Stimulated activated naive CD8-positive, alpha-beta T cell treated with anti-CD3 and anti-CD28 coated beads, Interleukin-15, Interleukin-2, amounts not matched to agents 100 ng/mL and 50 ng/mL, for 24 hours (primary cell): ENCODE results near the gene RIPPLY3.

ENCODE experiments used
- H3K27ac Mint-ChIP-seq: one replicate; pipeline ENCODE4 v1.8.0; 2021; ENCODE audit warnings: mild to moderate bottlenecking, mixed read lengths
- H3K27me3 Mint-ChIP-seq: one replicate; pipeline ENCODE4 v1.8.0; 2021; ENCODE audit warnings: mixed read lengths
- H3K36me3 Mint-ChIP-seq: one replicate; pipeline ENCODE4 v1.8.0; 2021; ENCODE audit warnings: low read depth, mixed read lengths
- H3K4me1 Mint-ChIP-seq: one replicate; pipeline ENCODE4 v1.8.0; 2021; ENCODE audit warnings: low read depth, mixed read lengths
- H3K4me3 Mint-ChIP-seq: one replicate; pipeline ENCODE4 v1.8.0; 2021; ENCODE audit warnings: mild to moderate bottlenecking, mixed read lengths
- H3K9me3 Mint-ChIP-seq: one replicate; pipeline ENCODE4 v1.8.0; 2021; ENCODE audit warnings: mixed read lengths

The RIPPLY3 gene, protein sequence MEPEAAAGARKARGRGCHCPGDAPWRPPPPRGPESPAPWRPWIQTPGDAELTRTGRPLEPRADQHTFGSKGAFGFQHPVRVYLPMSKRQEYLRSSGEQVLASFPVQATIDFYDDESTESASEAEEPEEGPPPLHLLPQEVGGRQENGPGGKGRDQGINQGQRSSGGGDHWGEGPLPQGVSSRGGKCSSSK

DNA sequence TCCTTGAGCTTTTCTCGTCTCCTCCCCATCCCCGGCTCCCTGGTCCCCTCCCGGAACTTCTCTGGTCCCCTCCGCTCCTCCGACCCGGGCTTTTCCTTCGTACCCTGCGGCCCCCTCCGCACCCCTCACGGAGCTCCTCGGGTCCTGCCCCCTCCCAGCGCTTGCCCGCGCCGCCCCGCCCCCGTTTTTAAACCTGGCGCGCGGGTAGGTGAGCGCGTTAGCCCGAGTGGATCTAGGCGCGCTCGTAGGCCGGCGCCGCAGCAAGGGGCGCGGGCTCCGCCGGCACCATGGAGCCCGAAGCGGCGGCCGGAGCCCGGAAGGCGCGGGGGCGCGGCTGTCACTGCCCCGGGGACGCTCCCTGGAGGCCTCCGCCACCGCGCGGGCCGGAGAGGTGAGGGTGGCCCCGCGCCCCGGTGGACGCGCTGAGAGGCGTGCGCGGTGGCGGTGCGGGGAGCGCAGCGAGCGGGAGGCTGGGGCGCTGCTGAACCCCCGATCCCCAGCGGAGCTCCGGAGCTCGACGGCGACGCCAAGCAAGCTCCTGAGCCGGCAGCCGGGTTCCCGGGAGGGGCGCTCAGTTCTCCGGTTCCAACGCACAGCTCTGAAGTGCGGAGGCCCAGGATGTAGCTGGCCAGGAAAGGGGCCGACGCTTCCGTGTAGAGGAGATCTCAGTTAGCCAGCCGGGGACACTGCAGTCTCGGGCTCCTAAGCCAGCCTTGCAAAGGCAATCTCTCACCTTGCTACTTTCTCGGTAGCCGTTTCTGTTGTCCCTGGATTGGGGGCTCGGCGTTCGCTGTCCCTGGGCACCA, at the start of gene RIPPLY3:
Gene RIPPLY3 (plus strand): TSS at position 217 of the 806 bp plus-strand sequence. CDS start 71 bp downstream, at position 288.
- no peaks in the 10 kb centered on the region for H3K36me3 Mint-ChIP-seq
- no peaks in the 10 kb centered on the region for H3K9me3 Mint-ChIP-seq
- peaks cover 37% of the 10 kb centered on the region for H3K27me3 Mint-ChIP-seq
- no peak within 1 kb of the TSS for H3K27ac Mint-ChIP-seq
- H3K4me3 Mint-ChIP-seq: peak within 1 kb of the TSS; percentile 67
- H3K4me1 Mint-ChIP-seq: peaks cover 10% of the 10 kb centered on the region

DNA sequence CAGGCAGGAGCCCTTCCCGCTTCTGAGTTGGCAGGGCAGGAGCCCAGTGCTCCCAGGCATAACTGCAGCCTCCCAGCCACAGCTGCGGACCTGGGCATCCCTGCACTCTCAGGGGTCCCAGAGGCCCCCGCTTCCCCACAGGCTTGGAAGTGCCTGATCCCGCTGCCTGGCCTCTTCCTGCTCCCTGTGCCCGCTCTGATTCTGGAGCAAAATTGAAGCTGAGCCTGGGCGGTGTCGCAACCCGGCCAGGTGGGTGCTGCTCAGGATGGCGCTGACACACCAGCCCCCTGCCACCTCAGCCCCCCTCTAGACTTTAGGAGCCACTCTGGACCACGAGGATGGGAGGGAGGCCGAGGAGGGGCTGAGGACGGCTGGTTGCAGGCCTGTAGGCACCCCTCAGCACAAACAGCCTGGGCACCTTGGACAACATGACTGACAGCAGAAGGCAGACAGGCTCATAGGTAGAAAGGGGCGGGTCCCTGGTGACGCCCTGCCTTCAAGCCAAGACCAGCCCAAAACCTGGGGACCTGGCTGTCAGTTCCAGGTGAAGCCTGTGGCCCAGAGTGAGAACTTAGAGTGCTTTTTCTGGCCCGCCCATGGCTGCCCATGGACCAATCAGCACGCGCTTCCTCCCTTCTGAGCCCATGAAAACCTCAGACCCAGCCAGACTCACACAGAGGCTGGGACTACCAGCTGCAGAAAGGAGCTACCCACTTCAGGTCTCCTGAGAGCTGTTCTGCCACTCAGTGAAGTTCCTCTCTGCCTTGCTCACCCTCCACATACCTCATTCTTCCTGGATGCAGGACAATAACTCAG, 47.3 kb upstream of the RIPPLY3 start:
- no peak overlapping the region for H3K27ac Mint-ChIP-seq
- peaks cover 29% of the 10 kb centered on the region for H3K36me3 Mint-ChIP-seq
- no peaks in the 10 kb centered on the region for H3K27me3 Mint-ChIP-seq

DNA sequence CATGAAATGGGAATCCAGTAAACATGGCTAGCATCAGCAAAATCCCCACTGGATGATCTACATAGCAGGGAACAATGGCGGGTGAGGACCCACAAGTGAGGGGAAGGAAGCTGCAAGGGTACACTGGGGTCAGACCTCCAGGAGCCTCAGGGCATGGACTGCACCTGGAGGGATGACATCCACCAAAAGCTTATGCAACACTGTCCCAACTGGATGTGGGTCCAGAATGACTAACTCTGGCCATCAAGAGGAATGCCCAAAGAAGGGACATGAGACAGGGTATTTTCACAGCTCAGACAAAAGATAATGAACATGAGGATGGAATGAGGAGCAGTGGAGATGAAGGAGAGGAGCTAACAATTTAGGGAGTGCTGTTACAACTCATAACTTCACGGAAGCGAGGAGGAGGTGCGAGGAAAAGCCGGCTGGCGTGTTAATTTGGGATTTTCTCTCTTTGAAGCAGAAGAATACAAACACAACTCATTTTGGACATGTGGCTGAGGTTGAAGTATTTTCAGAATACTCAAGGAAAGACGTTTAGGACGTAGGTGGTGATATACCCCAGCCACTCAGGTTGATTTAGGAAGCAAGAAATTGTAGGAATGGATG, 45.7 kb upstream of the RIPPLY3 start:
- H3K36me3 Mint-ChIP-seq: peaks cover 26% of the 10 kb centered on the region
- no peaks in the 10 kb centered on the region for H3K9me3 Mint-ChIP-seq
- peaks cover 15% of the 10 kb centered on the region for H3K4me1 Mint-ChIP-seq
- no peak overlapping the region for H3K27ac Mint-ChIP-seq
- H3K27me3 Mint-ChIP-seq: no peaks in the 10 kb centered on the region
- H3K4me3 Mint-ChIP-seq: no peak overlapping the region

More for the DNA sequence above, 47.3 kb upstream of the RIPPLY3 start:
- Mint-ChIP-seq H3K4me1 (no peaks in the 10 kb centered on the region), H3K9me3 (no peaks in the 10 kb centered on the region), H3K4me3 (no peak overlapping the region)

DNA sequence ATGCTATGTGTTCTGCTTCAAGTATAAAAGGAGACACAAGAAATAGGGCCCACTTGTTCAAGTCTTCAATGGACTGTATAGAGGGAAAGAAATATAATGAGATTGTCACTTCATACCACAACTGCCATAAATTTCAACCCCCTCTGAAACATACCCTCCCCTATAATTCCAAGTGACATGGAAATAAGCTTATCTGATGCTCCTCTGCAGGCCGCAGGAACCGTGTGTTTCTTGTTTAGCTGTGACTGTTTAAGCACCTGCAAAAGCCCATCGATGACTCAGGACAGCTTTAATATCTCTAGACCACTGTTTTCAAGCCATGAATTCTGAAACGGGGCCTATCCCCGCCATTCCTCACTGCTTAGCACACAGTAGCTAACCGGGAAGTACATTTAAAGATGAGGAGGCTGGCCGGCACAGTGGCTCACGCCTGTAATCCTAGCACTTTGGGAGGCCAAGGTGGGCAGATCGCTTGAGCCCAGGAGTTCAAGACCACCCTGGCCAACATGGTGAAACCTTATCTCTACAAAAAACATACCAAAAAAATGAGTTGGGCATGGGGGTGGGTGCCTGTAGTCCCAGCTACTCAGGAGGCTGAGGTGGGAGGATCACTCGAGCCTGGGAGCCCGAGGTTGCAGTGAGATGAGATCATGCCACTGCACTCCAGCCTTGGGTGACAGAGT, 44.3 kb upstream of the RIPPLY3 start:
- peaks cover 19% of the 10 kb centered on the region for H3K36me3 Mint-ChIP-seq
- no peak overlapping the region for H3K4me3 Mint-ChIP-seq
- H3K27me3 Mint-ChIP-seq: no peaks in the 10 kb centered on the region
- H3K27ac Mint-ChIP-seq: no peak overlapping the region
- no peaks in the 10 kb centered on the region for H3K9me3 Mint-ChIP-seq
- peaks cover 19% of the 10 kb centered on the region for H3K4me1 Mint-ChIP-seq

DNA sequence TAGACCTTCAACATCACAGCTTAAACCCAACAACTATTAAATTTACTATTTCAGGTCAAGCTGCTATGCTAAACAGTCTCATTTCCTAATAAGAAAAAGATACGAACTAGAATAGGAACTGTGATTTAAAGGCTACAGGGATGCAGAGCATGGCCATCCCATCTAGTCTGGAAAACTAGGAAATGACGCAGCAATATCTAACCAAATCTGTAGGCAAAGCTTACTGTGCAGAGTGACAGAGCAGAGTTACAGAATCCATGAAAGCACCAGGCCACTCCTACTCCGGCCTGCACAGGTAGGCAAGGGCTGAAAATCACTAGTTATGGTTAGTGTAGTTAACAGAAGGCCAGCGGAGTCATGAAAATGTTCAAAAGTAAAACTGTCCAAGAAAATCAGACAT, 42.1 kb upstream of the RIPPLY3 start:
- Mint-ChIP-seq H3K36me3 (peaks cover 14% of the 10 kb centered on the region), H3K4me3 (no peak overlapping the region), H3K27me3 (no peaks in the 10 kb centered on the region), H3K9me3 (no peaks in the 10 kb centered on the region), H3K4me1 (peaks cover 19% of the 10 kb centered on the region), H3K27ac (peak overlapping the region; percentile 31)

DNA sequence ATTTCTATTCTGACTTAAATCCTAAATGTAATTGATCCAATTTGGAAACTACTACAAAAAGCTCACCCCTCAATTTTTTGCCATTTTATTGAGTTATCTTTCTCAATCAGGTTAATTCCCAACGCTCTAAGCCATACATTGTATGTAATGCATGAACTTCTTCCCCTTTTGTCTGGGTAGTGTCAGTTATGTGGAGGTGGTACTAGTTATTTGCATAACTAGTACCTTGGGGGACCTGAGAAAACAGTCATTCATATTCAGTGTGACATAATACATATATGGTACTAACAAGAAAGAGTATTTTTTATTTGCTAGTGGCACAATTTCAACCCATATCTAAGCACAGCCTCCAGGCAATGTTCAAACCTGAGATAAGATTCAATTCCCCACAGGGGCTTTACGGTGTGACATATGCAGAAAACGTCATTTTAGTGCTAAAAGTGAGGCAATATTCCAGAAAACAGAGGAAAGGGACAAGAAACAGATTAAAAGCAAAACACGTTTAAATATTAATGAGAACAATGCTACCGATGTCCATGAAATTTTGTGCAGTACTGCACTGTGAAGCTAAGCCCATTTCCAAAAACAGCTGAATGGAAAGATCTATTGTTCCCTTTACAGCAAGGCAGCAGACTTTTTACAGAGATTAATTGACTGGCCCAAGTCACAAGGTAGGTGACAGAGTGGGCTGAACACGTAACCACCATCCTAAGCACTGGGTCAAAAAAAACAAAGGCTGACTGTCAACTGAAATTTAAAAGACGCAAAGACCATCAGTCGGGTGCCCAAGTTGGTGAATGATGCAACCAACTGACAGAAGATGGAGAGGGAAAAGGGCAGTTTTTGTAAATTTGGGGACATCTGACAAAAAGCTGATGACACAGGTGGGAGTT, 41.4 kb upstream of the RIPPLY3 start:
- Mint-ChIP-seq H3K27me3 (no peaks in the 10 kb centered on the region), H3K4me1 (peaks cover 19% of the 10 kb centered on the region)

DNA sequence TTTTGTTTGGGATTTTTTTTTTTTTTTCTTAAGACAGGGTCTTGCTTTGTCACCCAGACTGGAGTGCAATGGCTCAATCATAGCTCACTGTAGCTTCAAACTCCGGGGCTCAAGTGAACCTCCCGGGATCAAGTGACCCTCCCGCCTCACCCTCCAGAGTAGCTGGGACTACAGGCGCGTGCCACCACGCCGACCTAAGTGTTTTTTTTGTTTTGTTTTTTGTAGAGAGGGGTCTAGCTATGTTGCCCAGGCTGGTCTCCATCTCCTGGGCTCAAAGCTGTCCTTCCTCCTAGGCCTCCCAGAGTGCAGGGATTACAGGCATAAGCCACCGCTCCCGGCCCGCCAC, 40.8 kb upstream of the RIPPLY3 start:
- H3K9me3 Mint-ChIP-seq: no peaks in the 10 kb centered on the region
- H3K36me3 Mint-ChIP-seq: peaks cover 8% of the 10 kb centered on the region
- peak overlapping the region; percentile 97 for H3K27ac Mint-ChIP-seq
- no peaks in the 10 kb centered on the region for H3K27me3 Mint-ChIP-seq
- H3K4me1 Mint-ChIP-seq: peaks cover 19% of the 10 kb centered on the region
- H3K4me3 Mint-ChIP-seq: peak overlapping the region; percentile 97

More for the DNA sequence above, 41.4 kb upstream of the RIPPLY3 start:
- Mint-ChIP-seq H3K27ac (peak overlapping the region; percentile 97), H3K36me3 (peaks cover 14% of the 10 kb centered on the region), H3K9me3 (no peaks in the 10 kb centered on the region), H3K4me3 (peak overlapping the region; percentile 97)

DNA sequence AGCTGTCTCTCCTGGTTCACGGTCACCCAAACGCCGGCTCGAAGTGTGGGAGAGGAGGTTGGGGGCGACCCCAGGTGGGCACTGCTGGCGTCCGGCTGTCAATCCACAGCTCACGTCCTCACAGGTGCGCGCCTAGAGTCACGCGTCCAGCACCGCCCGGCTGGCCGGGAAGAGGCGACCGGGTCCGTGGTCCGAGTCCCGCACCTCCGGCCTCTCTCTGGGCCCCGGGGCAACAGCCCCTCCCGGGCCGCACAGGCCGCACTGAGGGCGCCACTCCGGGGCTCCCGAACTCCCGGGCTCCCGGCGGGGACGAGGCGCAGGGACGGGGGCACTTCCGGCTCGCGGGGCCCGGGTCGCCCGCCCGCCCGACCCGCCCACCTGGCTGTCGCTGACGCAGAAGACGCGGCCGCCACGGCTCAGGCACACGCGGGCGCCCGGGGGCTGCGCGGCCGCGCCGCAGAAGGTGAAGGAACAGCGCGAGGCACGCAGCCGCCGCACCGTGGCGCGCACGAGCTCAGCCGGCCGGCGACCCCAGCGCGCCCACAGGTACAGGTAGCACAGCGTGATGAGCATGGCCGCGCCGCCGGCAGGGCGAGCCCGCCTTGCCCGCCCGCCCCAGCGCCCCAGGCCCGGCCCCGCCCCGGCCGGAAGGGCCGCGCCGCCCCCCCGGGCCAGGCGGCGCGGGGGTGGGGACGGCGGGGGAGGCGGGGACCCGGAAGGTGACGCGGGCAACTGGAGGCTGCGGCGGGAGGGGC, 40.3 kb upstream of the RIPPLY3 start, which contains the start of gene HLCS:
Gene HLCS (minus strand): TSS at position 604 of the 755 bp plus-strand sequence. CDS start 31 bp downstream, at position 573.
- Mint-ChIP-seq H3K27me3 (no peaks in the 10 kb centered on the region), H3K9me3 (no peaks in the 10 kb centered on the region), H3K4me1 (peaks cover 19% of the 10 kb centered on the region), H3K4me3 (peak within 1 kb of the TSS; percentile 97), H3K36me3 (peaks cover 3% of the 10 kb centered on the region), H3K27ac (peak within 1 kb of the TSS; percentile 97)

DNA sequence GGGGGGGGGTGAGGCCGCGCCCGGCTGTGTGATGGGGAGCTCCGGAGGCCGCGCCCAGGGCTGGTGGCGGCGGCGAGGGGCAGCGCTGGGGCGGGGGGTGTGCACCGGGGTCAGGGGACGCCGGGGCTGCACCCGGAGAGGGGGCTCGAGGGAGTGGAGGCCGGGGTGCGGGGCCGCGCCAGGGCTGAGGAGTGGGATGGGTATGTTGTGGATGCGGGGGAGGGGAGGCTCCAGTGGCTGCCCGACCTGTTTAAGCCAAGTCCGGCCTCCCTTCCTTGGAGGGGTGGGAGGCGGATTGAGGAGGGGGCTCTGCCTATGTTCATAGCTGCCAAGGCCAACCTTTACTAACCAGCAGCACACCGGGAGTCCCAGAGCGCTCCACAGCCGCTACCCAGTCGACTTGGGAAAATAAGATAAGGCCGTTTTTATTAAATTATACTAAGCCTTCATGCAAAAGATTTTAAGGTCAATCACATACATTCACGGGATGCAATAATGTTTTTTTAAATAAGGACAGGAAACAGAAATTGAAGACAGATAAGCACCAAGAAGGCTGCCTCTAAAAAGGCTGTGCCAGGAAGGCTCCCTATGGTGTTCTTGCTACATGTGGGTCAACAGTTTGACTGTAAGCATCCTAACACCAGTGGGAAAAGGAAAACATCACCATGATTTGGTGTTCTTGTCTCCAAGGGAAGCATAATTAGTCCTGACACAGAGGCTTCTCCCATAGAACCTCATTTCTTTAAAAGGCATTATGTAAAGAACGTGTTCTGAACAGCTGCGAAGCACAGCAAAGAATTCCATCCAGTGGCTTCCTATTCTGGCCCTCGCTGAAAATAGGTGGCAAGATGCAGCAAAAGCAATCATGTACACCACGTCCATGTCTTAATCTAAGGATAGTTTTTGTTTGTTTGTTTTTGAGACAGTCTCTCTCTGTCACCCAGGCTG, 39.4 kb upstream of the RIPPLY3 start:
- Mint-ChIP-seq H3K36me3 (peaks cover under 1% of the 10 kb centered on the region), H3K27ac (peak overlapping the region; percentile 36), H3K27me3 (no peaks in the 10 kb centered on the region), H3K4me1 (peaks cover 19% of the 10 kb centered on the region), H3K9me3 (no peaks in the 10 kb centered on the region), H3K4me3 (peak overlapping the region; percentile 75)

DNA sequence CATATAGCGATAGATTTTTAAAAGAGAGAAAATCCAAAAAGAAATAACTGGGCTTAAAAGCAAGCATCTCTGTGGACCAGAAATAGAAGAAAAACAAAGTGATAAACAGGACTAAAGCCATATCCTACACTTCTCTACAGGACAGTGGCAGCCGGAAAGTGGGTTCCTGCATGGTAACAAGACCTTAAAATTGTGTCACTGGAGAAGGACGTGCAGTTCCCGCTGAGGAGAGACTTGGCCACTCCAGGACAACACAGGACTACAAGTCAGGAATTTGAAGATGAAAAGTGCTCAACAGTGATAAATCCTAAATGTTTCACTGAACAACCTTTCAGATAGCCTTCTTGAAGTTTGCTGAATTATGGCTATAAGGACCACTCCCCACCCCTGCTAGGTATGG, 38.1 kb upstream of the RIPPLY3 start:
- no peak overlapping the region for H3K4me3 Mint-ChIP-seq
- H3K9me3 Mint-ChIP-seq: no peaks in the 10 kb centered on the region
- no peaks in the 10 kb centered on the region for H3K27me3 Mint-ChIP-seq
- no peaks in the 10 kb centered on the region for H3K36me3 Mint-ChIP-seq
- peaks cover 19% of the 10 kb centered on the region for H3K4me1 Mint-ChIP-seq
- H3K27ac Mint-ChIP-seq: no peak overlapping the region

DNA sequence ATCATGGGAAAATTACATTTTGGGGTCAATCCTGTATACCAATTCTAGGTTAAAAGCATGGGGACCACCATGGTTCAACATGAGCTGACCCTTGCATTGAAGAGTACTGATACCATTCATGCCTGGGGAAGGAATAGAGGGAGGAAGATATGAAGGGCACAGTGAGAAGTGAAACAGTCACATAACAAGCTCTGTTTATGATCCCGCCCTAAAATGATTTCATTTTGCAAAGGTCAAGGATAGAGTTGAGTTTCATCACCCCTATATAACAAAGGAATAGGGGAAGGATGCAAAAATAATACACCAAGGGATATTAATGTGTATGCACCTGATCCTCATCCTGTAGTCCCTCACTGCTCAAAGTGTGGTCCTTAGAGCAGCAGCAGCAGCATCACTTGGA, 37.5 kb upstream of the RIPPLY3 start:
- H3K4me3 Mint-ChIP-seq: no peak overlapping the region
- no peaks in the 10 kb centered on the region for H3K36me3 Mint-ChIP-seq
- no peaks in the 10 kb centered on the region for H3K27me3 Mint-ChIP-seq
- H3K27ac Mint-ChIP-seq: no peak overlapping the region
- peaks cover 19% of the 10 kb centered on the region for H3K4me1 Mint-ChIP-seq
- no peaks in the 10 kb centered on the region for H3K9me3 Mint-ChIP-seq
